Stimulated activated CD8-positive, alpha-beta memory T cell treated with anti-CD3 and anti-CD28 coated beads, Interleukin-4, amount 100 ng/mL, for 24 hours (primary cell): Measurements from ENCODE around the gene PSG11.
"Not testable (repeated sequence)": the region's sequence is repeated elsewhere in the genome, so short reads cannot be mapped to it uniquely, and the experiment has no call there.

Experiments used
- DNase-seq: peaks from one replicate; pipeline ENCODE4 v3.0.0-alpha.2; 2020; ENCODE audit warnings: low read depth

The PSG11 gene

DNA sequence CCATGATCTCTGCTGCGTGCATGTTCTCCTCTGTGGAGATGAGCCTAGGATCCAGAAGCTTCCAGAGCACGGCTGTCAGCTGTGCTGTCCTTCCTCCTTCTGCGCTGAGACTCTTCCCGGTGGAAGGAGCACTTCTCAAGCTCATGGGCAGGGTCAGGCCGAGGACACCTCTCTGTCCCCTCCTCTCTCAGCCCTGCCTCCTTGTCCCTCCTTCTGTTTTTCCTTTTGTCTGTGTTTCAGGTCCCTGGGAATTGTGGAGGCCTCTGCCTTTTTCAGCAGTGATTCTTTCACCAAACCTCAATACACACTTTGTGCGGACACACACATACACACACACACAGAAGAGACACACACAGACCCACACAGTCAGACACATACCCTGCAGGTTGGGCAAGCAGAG lies at the start of gene PSG11:
Gene PSG11, minus strand, starts transcription at position 101 of the 400 bp plus-strand sequence. Its CDS starts 97 bp downstream, at position 4.
- DNase-seq, result not testable (repeated sequence)

DNA sequence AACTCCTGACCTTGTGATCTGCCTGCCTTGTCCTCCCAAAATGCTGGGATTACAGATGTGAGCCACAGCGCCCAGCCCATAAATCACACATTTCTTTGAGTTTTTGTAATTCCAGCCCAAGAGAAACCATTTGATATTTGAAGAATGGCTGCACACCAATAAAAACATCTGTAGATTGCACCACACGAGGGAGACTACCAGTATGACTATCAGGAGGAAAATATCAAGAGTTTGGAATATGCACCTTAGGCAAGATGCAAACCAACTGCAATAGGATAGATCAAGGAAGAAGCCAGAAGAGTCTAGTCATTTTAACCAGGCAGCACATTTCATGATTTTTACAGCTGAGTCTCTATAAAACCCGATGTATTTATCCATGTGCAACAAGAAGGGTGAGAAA lies 36.1 kb upstream of the PSG11 start:
- not testable (repeated sequence) for DNase-seq

DNA sequence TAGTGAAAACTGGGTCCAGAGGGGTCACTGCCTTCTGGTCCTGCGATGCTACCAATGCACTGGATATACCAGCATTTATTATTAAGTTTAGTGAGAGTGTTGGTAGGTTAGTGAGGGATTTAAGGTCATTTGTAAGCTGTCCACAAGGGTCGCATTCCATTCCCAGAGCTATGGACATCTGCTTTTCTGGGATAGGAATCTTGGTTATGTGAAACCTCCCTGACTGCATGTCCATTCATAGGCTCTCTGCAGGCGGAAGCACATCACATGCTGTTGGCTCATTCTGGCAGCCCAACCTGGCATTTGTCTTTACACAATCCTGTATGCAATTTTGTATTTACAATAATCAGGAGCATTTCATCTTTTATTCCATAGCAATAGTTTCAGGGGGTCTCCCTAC lies 35.1 kb upstream of the PSG11 start:
- not testable (repeated sequence) for DNase-seq

DNA sequence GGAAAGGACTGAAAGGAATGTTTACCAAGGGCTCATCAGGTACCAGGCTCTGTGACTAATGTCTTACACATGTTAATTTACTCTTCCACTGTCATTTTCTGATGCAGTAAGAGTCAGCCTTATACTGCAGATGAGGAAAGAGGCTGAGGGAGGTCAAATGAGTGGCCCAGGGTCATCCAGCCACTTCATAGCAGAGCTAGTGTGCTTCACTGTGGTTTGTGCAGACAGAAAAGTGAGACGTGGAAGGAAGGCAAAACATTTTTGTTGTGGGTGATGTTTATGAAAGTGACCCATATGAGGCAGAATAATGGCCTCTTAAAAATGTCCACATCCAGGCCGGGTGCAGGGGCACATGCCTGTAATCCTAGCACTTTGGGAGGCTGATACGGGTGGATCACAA lies 34.0 kb upstream of the PSG11 start:
- not testable (repeated sequence) for DNase-seq

DNA sequence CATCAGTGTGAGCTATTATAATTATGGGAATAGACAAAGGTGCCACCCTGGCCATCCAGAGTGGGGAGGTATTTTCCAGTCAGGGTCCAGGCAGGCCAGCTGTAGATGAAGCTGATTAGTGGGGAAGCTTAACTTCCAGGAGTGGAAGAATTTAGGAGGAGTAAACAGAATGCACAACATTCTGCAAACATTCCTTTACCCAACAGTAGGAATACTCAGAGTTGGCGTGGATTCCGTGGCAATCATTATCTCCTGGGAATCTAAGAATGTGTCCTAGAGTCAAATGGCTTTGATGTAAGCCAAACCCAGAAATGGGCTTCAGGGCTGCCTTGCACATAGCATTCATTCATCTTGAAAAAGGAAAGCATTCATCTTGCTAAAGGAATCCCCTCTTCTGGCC lies 33.2 kb upstream of the PSG11 start:
- not testable (repeated sequence) for DNase-seq

DNA sequence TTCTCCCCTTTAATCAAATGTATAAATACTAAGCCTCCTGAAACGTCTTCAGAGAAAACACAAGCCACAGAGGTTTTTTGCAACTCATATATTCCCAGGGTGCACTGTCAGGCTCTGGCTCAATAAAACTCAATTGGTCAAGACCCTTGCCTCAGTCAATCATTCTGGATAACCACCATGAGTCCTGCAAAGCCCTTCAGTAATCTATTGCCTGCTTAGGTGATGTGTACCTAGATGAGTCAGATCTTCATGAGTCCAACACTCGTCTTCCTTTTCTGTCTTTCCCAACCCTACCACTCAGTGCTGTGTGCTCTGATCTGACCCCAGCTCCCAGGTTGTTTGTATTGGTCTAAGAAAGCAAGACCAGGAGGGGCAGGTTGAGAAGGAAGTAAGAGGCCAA lies 32.2 kb upstream of the PSG11 start:
- DNase-seq, result not testable (repeated sequence)

DNA sequence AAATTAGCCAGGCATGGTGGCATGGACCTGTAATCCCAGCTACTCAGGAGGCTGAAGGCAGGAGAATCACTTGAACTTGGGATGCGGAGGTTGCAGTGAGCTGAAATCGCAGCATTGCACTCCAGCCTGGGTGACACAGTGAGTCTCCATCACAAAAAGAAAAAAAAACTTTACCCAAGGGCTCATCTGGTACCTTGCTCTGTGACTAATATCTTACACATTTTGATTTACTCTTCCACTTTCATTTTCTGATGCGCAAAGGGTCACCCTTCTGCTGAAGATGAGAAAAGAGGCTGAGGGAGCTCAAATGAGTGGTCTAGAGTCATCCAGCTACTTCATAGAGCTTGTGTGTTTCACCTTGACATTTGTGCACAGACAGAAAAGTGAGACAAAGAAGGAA lies 21.7 kb upstream of the PSG11 start:
- not testable (repeated sequence) for DNase-seq

DNA sequence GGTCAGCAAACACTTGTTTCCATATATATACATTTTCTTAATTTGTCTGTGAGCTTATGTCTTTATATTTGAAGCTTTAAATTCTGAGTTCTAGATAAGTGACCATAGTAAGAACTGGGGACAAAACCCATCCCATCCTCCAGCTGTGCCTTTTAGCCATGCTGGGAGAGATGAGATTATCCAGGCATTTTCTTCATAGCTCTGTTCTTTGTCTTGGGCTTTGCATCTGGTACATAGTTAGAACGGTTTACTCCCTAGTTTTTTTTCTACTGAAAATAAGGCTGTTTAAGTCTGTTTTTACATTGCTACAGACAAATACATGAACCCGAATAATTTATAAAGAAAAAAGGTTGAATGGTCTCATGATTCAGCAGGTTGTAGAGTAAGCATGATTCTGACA lies 20.3 kb upstream of the PSG11 start:
- DNase-seq, result not testable (repeated sequence)

DNA sequence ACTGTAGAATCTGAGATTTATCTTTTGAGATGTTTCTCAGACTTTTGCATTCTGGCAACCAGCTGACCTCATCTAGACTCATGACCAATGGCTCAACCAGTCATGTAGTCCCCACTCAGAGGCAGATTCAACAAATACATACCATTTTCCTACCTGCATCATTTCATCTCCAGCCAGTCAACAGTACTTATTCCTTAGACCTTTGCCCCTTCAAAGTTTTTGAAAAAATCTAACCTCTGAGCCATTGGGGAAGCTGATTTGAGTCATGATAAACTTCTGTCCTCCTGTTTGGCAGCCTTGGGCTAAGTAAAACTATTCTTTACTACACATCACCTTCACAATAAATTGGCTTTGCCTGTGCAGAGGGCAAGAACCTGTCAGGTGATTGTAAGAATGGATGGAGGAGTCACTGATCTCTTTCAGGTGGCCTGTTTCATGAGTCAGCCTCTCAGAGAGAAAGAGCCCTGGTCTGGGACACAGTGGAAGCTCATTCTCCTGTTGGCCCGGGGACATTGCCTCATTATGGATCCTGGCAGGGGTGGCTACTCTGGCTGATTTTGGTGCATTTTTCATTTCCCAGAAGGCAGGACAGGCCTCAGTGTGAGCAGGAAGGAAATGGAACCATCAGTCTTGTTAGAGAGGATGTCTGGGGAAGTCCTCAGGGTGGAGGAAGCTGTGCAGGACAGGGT lies 17.4 kb upstream of the PSG11 start:
- DNase-seq, result not testable (repeated sequence)

DNA sequence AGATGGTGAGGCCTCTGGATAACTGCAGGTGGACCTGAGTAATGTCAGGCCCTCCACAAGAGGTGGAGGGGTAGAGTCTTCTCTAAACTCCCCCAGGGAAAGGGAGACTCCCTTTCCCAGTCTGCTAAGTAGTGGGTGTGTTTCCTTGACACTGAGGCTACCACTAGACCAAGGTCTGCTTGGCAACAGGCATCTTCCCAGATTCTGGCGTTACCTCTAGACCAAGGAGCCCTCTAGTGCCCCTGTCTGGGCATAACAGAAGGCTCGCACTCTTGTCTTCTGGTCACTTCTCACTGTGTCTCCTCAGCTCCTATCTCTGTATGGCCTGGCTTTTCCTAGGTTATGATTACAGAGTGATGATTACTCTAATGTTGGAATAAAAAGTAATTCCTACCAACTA lies 5.4 kb upstream of the PSG11 start:
- not testable (repeated sequence) for DNase-seq

DNA sequence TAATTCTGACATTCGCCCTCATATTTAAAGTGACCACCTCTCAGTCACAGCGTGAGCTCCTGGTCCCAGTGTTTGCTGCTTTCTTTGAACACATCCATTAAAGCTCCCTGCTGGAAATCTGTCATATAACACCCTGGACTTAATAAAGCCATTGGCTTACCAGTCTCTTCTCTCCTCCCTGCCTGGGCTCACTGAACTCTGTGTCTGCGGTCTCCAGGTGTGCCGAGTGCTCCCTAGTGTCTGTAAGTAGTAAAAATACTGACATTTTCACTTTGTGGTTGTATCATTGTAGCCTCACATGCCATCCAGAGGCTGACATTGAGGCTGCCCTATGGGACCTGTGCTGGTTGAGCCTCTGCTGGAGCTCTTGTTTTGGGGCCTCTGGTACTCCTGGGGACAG lies 2.6 kb upstream of the PSG11 start:
- no peak for DNase-seq

DNA sequence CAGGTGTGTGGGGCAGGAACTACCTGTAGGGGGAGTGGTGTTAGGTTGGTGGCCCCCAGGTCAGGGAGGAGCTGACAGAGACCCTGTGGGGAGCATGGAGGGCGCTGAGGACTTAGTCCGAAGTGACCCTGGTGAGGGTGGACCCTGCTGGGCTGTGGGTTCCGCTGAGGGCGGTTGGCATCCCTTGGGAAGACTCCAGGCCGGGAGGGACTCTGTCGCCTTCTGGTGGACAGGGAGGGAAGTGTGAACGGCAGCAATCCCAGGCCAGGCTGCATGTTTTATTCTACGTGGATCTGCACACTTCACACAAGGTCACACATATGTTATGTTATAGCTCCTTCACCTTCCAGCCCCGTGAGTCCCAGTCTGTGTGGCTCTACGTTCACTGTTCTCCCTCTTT lies 1.7 kb upstream of the PSG11 start:
- DNase-seq, result not testable (repeated sequence)

DNA sequence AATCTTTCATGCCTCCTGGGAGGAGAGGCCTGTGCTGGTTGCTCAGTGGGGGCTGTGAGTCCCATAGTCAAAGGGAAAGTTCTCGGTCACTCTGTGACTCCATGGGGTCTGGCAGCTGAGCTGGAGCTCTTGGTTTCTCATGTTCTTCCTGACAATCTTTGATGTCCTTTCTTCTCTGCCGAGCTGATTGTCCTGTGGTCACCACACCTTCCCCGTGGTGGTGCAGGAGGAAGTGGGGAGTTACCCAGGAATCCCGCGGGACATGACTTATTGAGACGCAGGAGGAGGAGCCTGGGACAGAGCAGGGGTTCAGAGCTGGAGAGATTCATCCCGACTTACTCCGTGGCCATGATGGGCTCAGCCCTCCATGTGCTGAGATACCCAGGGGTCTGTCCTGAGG lies 792 bp upstream of the PSG11 start:
- not testable (repeated sequence) for DNase-seq

DNA sequence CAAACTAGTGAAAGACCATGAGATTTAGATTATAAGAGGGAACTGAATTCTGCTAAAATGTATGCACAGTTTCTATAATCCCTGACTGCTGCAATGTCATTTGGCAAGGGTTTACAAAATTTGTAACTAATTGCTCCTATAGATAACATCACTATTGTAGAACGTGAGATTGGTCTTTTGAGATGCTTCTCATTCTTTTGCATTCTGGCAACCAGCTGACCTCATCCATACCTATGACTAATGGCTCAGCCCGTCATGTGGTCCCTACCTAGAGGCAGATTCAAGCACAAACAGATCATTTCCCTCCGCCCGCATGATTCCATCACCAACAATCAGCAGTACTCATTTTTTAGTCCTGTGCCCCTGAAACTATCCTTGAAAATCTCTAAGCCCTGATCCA lies 4.2 kb downstream of the PSG11 start:
- DNase-seq, result not testable (repeated sequence)

DNA sequence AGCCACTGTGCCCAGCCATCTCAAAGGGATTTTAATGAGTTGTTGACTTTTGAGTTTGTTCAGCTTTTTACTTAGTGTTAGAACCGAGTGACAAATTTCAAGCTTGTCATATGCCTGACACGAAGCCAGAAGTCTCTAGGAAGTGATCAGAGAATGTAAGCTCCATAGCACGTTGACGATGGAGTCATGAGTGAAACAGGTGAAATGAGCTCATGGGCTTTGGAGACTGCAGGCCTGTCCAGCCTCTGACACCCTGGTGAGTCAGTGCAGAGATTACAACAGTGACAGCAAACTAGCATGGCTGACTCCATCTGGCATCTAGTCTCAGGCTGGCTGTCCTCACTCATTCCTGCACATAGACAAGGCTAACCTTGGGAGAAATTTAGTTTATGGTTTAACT lies 4.6 kb downstream of the PSG11 start:
- not testable (repeated sequence) for DNase-seq

DNA sequence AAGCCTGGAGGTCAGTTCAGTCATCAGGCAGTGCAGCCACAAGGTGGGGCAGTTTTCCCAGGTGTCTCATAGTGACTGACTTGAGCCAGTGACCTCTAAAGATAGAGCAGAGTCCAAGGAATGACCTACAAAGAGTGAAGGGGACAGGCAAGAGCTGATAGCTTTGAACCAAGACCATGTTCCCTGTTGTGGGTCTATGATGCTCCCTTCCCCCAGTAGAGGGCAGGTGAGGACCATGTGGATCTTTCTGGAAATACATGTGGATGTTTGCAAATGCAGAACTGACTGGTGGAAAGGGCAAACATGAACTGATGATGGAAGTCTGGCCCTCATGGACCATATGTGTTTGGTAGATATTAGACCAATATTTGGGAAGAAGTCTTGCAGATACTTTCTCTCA lies 6.7 kb downstream of the PSG11 start:
- DNase-seq, result not testable (repeated sequence)

DNA sequence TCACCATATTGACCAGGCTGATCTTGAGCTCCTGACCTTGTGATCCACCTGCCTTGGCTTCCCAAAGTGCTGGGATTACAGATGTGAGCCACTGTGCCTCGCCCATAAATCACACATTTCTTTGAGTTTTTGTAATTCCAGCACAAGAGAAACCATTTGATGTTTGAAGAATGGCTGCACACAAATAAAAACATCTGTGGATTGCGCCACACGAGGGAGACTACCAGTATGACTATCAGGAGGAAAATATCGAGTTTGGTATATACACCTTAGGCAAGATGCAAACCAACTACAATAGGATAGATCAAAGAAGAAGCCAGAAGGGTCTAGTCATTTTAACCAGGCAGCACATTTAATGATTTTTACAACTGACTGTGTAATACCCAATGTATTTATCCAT lies 20.4 kb downstream of the PSG11 start:
- not testable (repeated sequence) for DNase-seq

DNA sequence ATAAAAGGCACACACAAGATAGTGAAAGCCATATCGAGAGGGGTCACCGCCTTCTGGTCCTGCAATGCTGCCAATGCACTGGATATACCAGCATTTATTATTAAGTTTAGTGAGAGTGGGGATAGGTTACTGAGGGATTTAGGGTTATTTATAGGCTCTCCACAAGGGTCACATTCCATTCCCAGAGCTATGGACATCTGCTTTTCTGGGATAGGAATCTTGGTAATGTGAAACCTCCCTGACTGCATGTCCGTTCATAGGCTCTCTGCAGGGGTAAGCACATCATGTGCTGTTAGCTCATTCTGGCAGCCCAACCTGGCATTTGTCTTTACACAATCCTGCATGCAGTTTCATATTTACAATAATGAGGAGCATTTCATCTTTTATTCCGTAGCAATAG lies 21.4 kb downstream of the PSG11 start:
- DNase-seq, result not testable (repeated sequence)

DNA sequence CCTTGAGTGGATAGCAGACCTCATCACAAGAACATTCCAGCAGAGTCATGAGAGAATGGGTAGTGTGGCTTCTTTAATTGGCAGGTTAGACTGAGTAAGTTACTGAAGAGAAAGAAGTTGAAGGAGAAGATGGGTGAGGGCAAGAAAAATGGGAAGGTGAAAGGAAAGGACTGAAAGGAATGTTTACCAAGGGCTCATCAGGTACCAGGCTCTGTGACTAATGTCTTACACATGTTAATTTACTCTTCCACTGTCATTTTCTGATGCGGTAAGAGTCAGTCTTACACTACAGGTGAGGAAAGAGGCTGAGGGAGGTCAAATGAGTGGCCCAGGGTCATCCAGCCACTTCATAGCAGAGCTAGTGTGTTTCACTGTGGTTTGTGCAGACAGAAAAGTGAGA lies 22.6 kb downstream of the PSG11 start:
- not testable (repeated sequence) for DNase-seq

DNA sequence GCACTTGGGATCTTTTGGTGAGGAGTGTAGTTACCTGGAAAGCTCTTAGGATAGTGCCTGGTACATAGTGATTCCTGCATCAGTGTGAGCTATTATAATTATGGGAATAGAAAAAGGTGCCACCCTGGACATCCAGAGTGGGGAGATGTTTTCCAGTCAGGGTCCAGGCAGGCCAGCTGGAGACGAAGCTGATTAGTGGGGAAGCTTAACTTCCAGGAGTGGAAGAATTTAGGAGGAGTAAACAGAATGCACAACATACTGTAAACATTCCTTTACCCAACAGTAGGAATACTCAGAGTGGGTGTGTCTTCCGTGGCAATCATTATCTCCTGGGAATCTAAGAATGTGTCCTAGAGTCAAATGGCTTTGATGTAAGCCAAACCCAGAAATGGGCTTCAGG lies 23.3 kb downstream of the PSG11 start:
- not testable (repeated sequence) for DNase-seq

DNA sequence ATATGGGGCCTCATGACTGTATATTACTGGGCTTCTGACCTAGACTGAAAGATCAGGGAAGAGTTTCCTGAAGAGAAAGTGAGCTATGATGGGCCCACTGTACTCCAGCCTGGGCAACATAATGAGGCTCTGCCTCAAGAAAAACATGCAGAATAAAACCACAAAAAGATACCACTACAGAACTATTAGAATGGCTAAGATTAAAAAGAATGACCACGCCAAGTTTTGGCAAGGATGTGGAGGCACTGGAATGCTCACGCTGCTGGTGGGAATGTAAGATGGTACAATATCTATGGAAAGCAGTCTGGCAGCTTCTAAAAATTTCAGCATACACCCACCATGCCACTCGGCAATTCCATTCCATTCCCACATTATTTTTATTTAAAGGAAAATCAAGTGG lies 30.1 kb downstream of the PSG11 start:
- DNase-seq, result not testable (repeated sequence)

DNA sequence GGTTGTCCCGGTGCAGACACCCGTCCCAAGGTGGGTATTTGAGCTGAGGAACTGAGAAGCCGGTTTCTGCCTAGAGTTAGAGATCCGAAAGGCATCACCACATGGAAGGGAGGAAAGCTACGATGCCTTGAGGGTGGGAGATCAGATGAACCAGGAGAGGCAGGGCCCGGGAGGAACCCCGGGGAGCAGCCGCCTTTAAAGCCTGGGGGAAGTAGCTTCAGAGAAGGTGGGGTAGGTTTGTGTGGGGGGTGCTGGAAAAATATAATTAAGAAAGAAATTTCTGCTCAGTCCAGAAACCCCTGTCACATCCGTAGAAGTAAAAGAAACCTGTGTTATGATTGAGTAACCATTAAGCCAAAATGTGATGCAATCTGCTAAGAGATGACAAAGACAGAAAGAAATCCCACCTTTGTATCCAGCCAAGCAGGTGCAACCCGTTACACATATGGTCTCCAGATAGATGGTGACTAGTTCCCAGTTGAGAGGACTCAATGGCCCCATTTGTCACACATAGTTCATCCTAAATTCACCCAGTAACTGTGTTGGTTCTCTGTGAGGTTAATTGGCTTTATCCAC lies 34.2 kb downstream of the PSG11 start:
- not testable (repeated sequence) for DNase-seq

DNA sequence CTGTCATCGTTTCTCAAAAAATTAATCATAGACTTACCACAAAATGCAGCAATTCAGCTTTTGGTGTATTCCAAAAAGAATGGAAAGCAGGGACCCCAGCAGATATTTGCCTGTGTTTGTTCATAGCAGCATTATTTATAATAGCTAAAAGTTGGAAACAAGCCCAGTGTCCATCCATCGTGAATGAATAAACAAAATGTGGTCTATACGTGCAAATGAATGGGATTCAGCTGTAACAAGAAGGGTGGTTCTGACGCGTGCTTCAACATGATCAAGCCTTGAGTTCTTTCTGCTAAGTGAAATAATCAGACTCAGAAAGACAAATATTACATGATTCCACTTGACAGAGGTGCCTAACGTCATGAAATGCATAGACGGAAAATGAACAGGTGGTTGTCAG lies 36.4 kb downstream of the PSG11 start:
- DNase-seq, result no peak

DNA sequence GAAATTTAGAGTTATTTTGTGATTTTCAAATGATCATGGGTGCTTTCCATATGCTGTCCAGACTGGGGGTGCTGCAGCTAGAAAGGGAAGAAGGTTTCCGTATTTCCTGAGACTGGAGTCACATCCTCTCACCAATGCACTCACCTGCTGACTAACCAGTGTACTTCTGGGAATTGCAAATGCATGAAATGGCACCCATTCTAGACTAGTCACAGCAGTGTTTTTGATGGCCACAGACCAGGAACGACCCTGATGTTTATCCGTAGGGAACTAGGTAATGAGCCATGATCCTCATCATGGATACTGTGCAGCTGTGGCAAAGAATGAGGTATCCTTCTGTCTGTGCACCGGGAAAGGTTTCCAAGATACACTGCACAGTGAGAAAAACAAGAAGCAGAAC lies 37.1 kb downstream of the PSG11 start:
- DNase-seq, result not testable (repeated sequence)
